H1 (cell line): ENCODE results near the gene SMIM31.

Experiments
- CREB1 ChIP-seq: IDR thresholded peaks from 2 replicates; pipeline ENCODE4 v1.6.1; 2012; ENCODE audit warnings: inconsistent platforms
- GABPA ChIP-seq: IDR thresholded peaks from 2 replicates; pipeline ENCODE4 v1.6.1; 2011; ENCODE audit warnings: mild to moderate bottlenecking, low read length, moderate library complexity, borderline replicate concordance; ENCODE audit not compliant: insufficient read depth
- KDM1A ChIP-seq: fragments of 200-600, 300-600 bp; sonication (generic); IDR thresholded peaks from 2 replicates; pipeline ENCODE4 v1.7.1; 2016; ENCODE audit warnings: mild to moderate bottlenecking, low read length, borderline replicate concordance
- MAFK ChIP-seq: IDR thresholded peaks from 2 replicates; pipeline ENCODE4 v1.6.1; 2012; ENCODE audit warnings: low read depth, mild to moderate bottlenecking, improper control_type of control experiment, low read length

- TF ChIP-seq GABPA (no peak), KDM1A (no peak), CREB1 (no peak), MAFK (no peak)
Observed at GRCh38 chr4:164765096-164765495, 11.2 kb downstream of the SMIM31 start.
